HG03175 (cell line): Measurements from ENCODE around the gene IL18R1.

Experiments
- ATAC-seq: cut with Tn5 transposase; IDR thresholded peaks from one replicate; pipeline ENCODE4 v1.9.1; 2021; ENCODE audit warnings: mild to moderate bottlenecking, moderate library complexity; ENCODE audit not compliant: unreplicated experiment

IL18R1 gene

GRCh38 chr2:102386867-102387541, 31.4 kb downstream of the IL18R1 start:
- ATAC-seq = no peak

- ATAC-seq = no peak
Observed at GRCh38 chr2:102387763-102388546, 32.4 kb downstream of the IL18R1 start.

- ATAC-seq = no peak
Observed at GRCh38 chr2:102391565-102391964, 36.0 kb downstream of the IL18R1 start.

- no peak for ATAC-seq
Observed at GRCh38 chr2:102392096-102392495, 36.5 kb downstream of the IL18R1 start.

DNA sequence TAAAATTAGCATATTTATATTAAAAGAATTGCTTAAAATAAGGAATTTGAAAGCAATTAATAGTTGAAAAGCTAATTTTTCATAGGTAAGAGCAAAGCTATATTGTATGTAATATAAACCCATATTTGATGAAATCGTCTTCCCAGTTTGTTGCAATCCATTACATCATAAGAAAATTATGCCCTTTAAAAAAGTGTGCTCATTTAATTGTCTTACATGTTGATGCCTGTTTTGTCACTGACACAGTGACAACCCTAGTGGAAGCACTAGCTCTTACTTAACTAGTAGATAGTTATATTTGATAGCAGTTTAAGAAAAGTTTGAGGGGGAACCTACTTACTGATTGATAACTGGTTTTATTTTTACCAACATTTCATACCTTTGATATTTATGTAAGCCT, 37.3 kb downstream of the IL18R1 start:
- no peak for ATAC-seq

- ATAC-seq = no peak
Observed at GRCh38 chr2:102396012-102396411, 40.4 kb downstream of the IL18R1 start.

DNA sequence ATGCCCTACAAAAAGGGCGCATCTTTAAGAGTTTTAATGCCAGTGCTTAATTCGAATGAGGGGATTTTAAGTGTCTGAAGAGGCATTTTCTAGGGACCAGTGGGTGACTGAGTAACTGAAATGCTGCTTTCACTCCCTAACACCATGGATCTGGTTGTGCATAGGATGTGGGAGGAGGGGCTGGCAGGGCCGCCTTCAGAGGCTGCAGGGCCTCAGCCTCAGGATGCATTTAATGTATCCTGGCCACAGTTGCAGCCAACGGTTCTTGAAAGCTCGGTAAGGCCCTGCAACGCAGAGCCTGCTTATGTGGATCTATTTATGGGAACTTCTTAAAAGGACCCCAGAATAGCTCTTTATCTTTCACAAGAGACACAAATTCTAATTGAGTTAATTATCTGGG, 41.6 kb downstream of the IL18R1 start:
- no peak for ATAC-seq

DNA sequence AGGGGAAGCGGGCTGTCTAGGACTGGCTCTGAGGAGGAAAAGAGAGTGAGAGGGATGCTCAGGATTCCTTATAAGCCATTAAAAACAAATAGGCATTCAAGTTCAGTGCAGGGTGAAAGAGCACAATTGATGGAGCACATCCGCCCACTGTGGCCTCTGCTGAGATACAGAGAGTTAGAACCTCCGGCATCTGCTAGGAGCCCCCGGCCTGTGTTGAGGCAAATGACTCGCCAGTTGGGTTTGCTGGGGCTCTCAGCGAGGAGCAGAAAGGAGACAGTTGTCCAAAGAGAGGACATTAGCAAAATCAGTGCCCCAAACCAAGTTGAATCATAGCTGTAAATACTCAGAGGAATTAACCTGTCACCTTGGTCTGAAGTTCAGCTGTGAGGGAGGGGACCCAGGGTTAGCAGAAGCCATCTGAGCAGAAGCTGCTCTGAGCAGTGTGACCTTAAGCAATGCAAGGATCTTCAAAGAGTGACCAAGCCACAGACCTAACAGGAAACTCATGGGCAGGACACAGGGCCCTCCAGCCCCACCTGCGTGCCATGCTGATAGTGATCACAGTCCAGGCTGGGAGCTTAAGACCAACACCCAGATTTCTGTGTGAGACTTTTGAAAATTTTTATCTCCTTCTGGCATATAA, 44.0 kb downstream of the IL18R1 start:
- no peak for ATAC-seq

- no peak for ATAC-seq
Observed at GRCh38 chr2:102401456-102401855, 45.9 kb downstream of the IL18R1 start.

- ATAC-seq = no peak
Observed at GRCh38 chr2:102401865-102402264, 46.3 kb downstream of the IL18R1 start.

DNA sequence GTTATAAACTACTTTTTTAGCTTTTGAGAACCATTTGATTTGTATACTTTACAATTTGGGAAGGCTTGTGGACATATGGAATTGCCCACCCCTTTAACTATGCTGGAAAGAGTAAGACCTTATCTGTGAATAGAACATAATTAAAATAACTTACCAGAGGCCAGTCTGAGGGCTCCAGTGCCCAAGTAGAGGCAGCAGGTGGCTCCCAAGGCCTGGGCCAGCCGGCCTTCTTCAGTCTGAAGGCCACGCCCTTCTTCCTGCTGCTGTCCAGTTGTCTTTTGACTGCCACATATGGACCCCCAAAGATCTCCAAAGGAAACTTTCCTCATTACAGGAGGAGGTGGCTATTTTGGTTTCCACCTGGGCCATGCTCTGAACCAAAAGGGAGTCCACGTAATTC, 55.4 kb downstream of the IL18R1 start:
- no peak for ATAC-seq

DNA sequence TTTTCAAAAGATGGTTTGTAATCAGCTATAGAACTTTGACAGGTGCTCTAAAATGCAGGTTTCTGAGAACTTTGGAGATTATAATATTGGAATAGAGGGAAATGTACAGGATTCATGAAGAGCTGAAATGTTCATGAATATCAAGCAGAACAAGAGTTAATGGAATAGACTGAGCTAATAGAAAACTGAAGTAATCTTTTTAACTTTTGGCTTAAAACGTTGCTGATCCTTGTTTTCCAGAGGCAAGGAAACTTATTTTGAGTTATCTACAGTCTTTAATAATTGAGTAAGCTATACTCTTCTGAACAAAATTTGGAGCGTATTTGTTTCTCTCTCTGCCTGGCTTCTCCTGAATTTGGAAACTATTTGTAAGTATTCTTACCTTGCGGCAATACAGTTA, 56.6 kb downstream of the IL18R1 start:
- ATAC-seq = no peak

GRCh38 chr2:102417946-102418345, 62.4 kb downstream of the IL18R1 start:
- ATAC-seq = peak; percentile 55

DNA sequence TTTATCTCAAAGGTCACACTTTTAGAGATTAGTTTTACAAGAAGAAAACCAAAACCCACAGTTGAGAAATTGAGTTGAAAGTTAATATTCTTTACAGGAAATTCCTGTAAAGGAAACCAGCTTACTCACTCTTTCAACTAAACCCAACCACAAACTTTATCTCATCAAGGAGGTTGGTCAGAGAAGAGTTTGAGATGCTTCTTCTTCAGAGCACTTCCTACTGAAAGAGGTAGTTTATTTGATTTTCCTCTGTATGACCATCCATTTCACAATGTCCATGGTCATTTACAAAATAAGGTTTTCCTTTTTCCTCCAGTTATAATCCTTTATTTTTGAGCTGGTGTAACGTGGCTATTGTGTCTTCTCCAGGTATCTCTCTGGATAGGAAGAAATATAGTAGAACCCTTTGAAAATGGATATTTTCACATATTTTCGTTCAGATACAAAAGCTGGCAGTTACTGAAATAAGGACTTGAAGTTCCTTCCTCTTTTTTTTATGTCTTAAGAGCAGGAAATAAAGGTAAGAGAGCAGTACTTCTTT, 62.9 kb downstream of the IL18R1 start:
- peak; percentile 79 for ATAC-seq

DNA sequence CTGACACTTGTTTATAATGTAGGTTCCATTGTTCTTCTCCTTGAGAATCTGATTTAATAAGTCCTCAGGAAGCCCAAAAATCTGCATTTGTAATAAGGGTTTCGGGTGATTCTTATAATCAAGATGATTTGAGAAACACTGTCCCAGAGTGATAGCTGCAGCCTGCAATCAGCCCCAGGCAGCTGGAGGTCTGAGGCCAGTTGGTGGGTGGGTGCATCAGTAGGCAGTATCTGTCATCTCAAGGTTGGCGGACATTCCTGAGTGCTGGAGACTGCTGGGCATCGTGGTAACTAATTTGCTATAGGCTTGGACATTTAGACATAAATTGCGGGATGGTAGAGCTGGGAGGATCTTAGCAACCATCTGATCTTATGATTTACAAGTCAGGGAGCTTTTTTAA, 64.7 kb downstream of the IL18R1 start:
- no peak for ATAC-seq

GRCh38 chr2:102421890-102422759, 66.5 kb downstream of the IL18R1 start:
- ATAC-seq = no peak

DNA sequence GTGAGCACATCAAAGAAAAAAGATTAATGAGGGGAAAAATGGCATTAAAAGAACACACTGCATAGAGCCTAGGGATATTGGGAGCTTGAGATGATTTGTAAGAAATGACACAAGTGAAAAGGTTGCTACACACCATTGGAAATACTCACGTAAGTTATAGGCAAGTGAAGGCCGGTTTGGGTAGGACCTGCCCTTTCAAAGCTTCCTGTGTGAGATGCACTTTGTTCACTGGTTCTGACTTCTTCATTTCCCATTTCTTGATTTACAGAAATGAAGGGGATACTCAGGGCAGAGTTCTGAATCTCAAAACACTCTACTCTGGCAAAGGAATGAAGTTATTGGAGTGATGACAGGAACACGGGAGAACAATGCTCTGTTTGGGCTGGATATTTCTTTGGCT, 67.3 kb downstream of the IL18R1 start, which contains the start of gene IL18RAP:
Gene IL18RAP (plus strand): TSS at position 251 of the 400 bp plus-strand sequence. CDS start 118 bp downstream, at position 369.
- ATAC-seq = no peak

- no peak for ATAC-seq
Observed at GRCh38 chr2:102423368-102423767, 67.8 kb downstream of the IL18R1 start.

DNA sequence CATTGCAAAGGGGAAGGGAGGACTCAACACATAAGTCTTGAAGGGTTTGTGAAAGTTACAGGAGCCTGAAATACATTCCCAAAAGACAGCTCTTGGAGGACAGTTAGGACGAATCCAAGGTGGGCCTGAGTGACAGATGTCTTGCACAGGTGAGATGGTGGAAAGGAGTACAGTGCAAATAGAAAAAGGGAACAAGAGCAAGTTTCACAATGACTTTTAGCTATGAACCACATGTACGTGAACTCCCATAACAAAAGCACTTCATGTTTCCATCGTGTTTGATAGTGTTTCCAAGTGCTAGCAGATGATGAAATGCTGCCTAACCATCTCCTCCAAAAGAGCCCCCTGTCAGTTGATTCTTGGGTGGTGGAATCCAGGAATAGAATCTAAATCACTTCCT, 69.2 kb downstream of the IL18R1 start:
- ATAC-seq = peak; percentile 92

- no peak for ATAC-seq
Observed at GRCh38 chr2:102425441-102426132, 70.0 kb downstream of the IL18R1 start.
